ENCODE measurements around the gene ZP1.
A peak's percentile ranks its signal among the peaks of the same experiment; 100 is the strongest.
"Not testable (repeated sequence)": the region's sequence is repeated elsewhere in the genome, so short reads cannot be mapped to it uniquely, and the experiment has no call there.

The ZP1 gene

DNA sequence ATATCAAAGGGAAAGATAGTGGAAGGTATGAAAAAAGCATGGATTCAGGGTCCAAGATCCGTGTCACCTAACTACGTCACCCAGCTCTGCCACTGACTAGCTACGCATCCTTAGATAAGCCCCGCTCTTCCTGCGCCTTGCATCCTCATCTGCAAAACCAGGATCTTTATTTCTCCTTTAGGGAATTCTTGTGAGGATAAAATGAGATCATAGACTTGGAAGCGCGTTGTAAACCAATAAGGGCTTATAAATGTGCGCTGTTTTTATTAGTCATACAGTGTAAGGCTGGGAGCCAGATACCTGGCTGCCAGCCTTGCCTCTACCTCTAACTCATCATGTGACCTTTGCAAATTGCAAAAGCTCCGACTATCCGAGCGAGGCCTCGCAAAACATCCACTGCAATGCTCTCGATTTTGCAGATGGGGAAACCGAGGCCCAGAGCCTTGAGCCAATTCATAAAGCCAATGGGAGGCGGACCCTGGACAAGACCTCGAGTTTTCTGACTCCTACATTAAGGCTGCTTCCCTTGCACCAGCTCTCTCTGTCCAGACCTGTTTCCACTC is 38.3 kb downstream of the ZP1 start:
- Mint-ChIP-seq H3K27ac (ENCODE audit: low read depth) (peak overlapping the region; percentile 91), H3K9me3 (no peaks in the 10 kb centered on the region), H3K36me3 (ENCODE audit: insufficient read depth) (peaks cover 23% of the 10 kb centered on the region), H3K4me3 (peak overlapping the region; percentile 92), H3K4me1 (peaks cover 44% of the 10 kb centered on the region), H3K27me3 (no peaks in the 10 kb centered on the region)
- ATAC-seq (replicated peaks; ENCODE audit: extremely low read depth, poor library complexity, severe bottlenecking) (no peak), DNase-seq (ENCODE audit: low spot score in 2 of 2) (no peak)

- Mint-ChIP-seq H3K27ac (ENCODE audit: low read depth) (peak within 1 kb of the TSS; percentile 91), H3K27me3 (no peaks in the 10 kb centered on the region), H3K36me3 (ENCODE audit: insufficient read depth) (peaks cover 18% of the 10 kb centered on the region), H3K4me1 (peaks cover 50% of the 10 kb centered on the region), H3K9me3 (no peaks in the 10 kb centered on the region), H3K4me3 (peak within 1 kb of the TSS; percentile 92)
- ATAC-seq (replicated peaks; ENCODE audit: extremely low read depth, poor library complexity, severe bottlenecking) (peak; percentile 91), DNase-seq (ENCODE audit: low spot score in 2 of 2) (peak; percentile 99 to 100)
These were observed 39.0 kb downstream of the ZP1 start, which contains the start of gene PRPF19 for GRCh38 chr11:60906132-60906972. Gene PRPF19, minus strand, starts transcription at chr11:60906585. Its CDS starts 203 bp downstream, at chr11:60906382.

GRCh38 chr11:60908803-60909202 is 41.5 kb downstream of the ZP1 start:
- no peaks in the 10 kb centered on the region for H3K9me3 Mint-ChIP-seq
- peaks cover 15% of the 10 kb centered on the region for H3K36me3 Mint-ChIP-seq (ENCODE audit: insufficient read depth)
- H3K27me3 Mint-ChIP-seq, result no peaks in the 10 kb centered on the region
- no peak overlapping the region for H3K27ac Mint-ChIP-seq (ENCODE audit: low read depth)
- DNase-seq (ENCODE audit: low spot score in 2 of 2) (no peak), ATAC-seq (replicated peaks; ENCODE audit: extremely low read depth, poor library complexity, severe bottlenecking) (no peak)
- peaks cover 62% of the 10 kb centered on the region for H3K4me1 Mint-ChIP-seq
- H3K4me3 Mint-ChIP-seq, result no peak overlapping the region

DNA sequence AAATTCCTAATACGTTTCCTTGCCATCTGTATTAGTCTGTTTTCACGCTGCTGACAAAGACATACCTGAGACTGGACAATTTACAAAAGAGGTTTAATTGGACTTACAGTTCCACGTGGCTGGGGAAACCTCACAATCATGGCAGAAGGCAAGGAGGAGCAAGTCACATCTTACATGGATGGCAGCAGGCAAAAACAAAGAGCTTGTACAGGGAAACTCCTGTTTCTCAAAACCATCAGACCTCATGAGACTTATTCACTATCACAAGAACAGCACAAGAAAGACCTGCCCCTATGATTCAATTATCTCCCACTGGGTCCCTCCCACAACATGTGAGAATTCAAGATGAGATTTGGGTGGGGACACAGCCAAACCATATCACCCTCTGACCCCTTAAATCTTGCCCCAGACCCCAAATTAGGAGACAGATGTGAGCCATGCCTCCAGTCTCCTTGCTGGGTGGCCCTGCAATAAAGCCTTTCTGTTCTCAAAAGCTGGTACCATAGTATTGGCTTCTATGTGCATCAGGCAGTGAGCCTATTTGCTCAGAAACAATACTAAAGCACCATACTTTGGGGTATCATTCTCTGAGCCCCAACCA is 42.4 kb downstream of the ZP1 start:
- Mint-ChIP-seq H3K36me3 (ENCODE audit: insufficient read depth) (peaks cover 17% of the 10 kb centered on the region), H3K4me1 (peaks cover 61% of the 10 kb centered on the region)
- not testable (repeated sequence) for H3K27ac Mint-ChIP-seq (ENCODE audit: low read depth); DNase-seq (ENCODE audit: low spot score in 2 of 2); H3K27me3 Mint-ChIP-seq; H3K9me3 Mint-ChIP-seq; H3K4me3 Mint-ChIP-seq; ATAC-seq (replicated peaks; ENCODE audit: extremely low read depth, poor library complexity, severe bottlenecking)

DNA sequence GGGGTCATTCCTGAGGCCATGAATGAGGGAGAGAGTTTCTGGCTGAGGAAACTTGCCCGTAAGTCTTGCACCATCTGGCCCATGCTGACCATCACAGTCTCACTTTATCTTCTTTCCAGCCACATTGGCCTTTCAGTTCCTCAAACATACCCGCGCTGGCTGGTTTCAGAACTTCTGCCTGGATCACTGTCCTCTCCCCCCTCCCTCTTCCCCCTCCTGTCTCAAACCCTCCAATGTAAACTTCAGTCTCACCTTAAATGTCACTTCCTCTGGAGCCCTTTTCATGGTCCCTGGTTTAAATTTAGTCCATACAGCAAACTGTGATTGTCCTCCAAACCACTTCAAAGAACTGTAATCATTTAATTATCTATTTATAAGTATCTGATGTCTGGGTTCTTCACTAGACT is 42.9 kb downstream of the ZP1 start:
- Mint-ChIP-seq H3K4me3 (peak overlapping the region; percentile 58), H3K36me3 (ENCODE audit: insufficient read depth) (peaks cover 18% of the 10 kb centered on the region), H3K4me1 (peaks cover 61% of the 10 kb centered on the region), H3K27me3 (no peaks in the 10 kb centered on the region), H3K9me3 (no peaks in the 10 kb centered on the region), H3K27ac (ENCODE audit: low read depth) (peak overlapping the region; percentile 89)
- ATAC-seq (replicated peaks; ENCODE audit: extremely low read depth, poor library complexity, severe bottlenecking), result no peak
- DNase-seq (ENCODE audit: low spot score in 2 of 2), result no peak

- no peak for ATAC-seq (replicated peaks; ENCODE audit: extremely low read depth, poor library complexity, severe bottlenecking)
- Mint-ChIP-seq H3K4me3 (peak overlapping the region; percentile 58), H3K4me1 (peaks cover 61% of the 10 kb centered on the region), H3K36me3 (ENCODE audit: insufficient read depth) (peaks cover 19% of the 10 kb centered on the region), H3K27me3 (no peaks in the 10 kb centered on the region), H3K9me3 (no peaks in the 10 kb centered on the region), H3K27ac (ENCODE audit: low read depth) (peak overlapping the region; percentile 89)
- DNase-seq (ENCODE audit: low spot score in 2 of 2), result no peak
These were observed 43.5 kb downstream of the ZP1 start for GRCh38 chr11:60910711-60911380.

- Mint-ChIP-seq H3K9me3 (no peaks in the 10 kb centered on the region), H3K4me1 (peaks cover 66% of the 10 kb centered on the region), H3K27ac (ENCODE audit: low read depth) (peak overlapping the region; percentile 89), H3K27me3 (no peaks in the 10 kb centered on the region), H3K36me3 (ENCODE audit: insufficient read depth) (peaks cover 13% of the 10 kb centered on the region), H3K4me3 (peak overlapping the region; percentile 95)
- peak in 1 of 2 donors; percentile 33 for DNase-seq (ENCODE audit: low spot score in 2 of 2)
- ATAC-seq (replicated peaks; ENCODE audit: extremely low read depth, poor library complexity, severe bottlenecking), result peak; percentile 59
These were observed 45.0 kb downstream of the ZP1 start for GRCh38 chr11:60912223-60912850.

GRCh38 chr11:60912851-60913528 is 45.6 kb downstream of the ZP1 start:
- Mint-ChIP-seq H3K36me3 (ENCODE audit: insufficient read depth) (peaks cover 13% of the 10 kb centered on the region), H3K27ac (ENCODE audit: low read depth) (peak overlapping the region; percentile 95), H3K9me3 (no peaks in the 10 kb centered on the region), H3K4me1 (peaks cover 61% of the 10 kb centered on the region), H3K27me3 (no peaks in the 10 kb centered on the region), H3K4me3 (peak overlapping the region; percentile 95)
- no peak for ATAC-seq (replicated peaks; ENCODE audit: extremely low read depth, poor library complexity, severe bottlenecking)
- no peak for DNase-seq (ENCODE audit: low spot score in 2 of 2)

DNA sequence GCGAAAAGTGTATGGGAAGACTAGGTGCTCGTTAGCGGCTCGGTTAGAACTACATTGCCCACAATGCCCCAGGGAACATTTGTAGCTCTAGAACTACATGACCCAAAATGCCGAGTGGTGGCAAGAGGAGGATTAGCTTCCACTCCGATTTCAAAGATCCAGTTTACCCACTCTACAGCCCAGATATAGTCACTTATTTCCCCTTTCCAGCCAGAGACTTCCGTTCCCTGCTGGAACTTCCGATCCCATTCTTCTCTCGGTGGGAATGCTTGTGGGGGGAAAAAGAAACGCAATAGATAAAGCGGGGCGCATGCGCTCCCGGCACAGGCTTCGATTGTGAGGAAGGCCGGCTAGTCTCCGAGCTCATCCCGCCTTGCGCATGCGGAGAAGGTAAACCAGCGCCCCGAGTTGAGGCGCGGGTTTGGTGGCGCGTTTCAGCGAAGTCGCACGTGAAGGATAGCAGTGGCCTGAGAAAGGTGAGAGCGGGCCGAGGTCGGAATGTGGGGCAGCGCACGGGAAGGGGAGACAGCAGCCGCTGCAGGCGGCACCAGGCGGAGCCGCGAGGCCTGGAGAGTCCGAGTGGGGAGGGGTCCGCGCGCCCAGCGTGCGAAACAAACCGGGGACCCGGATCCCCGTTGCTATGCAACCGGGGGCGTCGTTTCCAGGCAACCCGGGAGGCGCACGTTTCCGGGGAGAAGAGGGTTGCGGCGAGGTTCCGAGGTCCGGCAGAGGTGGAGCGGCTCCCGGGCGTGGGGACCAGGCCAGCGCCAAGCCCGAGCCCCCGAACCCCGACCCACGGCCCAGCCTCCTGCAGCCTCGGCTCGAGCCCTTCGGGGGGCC is 46.7 kb downstream of the ZP1 start, which contains the start of gene TMEM109:
TMEM109 (plus strand) TSS at position 366 of the 840 bp plus-strand sequence. CDS start 5,536 bp downstream, outside the sequence.
- Mint-ChIP-seq H3K9me3 (no peaks in the 10 kb centered on the region), H3K27me3 (no peaks in the 10 kb centered on the region), H3K27ac (ENCODE audit: low read depth) (peak within 1 kb of the TSS; percentile 95), H3K36me3 (ENCODE audit: insufficient read depth) (peaks cover 13% of the 10 kb centered on the region), H3K4me1 (peaks cover 61% of the 10 kb centered on the region), H3K4me3 (peak within 1 kb of the TSS; percentile 95)
- DNase-seq (ENCODE audit: low spot score in 2 of 2), result peak; percentile 74 to 79
- ATAC-seq (replicated peaks; ENCODE audit: extremely low read depth, poor library complexity, severe bottlenecking), result peak; percentile 57

- H3K27ac Mint-ChIP-seq (ENCODE audit: low read depth), result peak overlapping the region; percentile 79
- peaks cover 19% of the 10 kb centered on the region for H3K36me3 Mint-ChIP-seq (ENCODE audit: insufficient read depth)
- H3K4me3 Mint-ChIP-seq, result peak overlapping the region; percentile 95
- H3K9me3 Mint-ChIP-seq, result no peaks in the 10 kb centered on the region
- H3K4me1 Mint-ChIP-seq, result peaks cover 61% of the 10 kb centered on the region
- DNase-seq (ENCODE audit: low spot score in 2 of 2), result no peak
- ATAC-seq (replicated peaks; ENCODE audit: extremely low read depth, poor library complexity, severe bottlenecking), result no peak
- no peaks in the 10 kb centered on the region for H3K27me3 Mint-ChIP-seq
These were observed 47.4 kb downstream of the ZP1 start for GRCh38 chr11:60914633-60915247.
